Activated CD8-positive, alpha-beta T cell treated with anti-CD3 and anti-CD28 coated beads for 36 hours (primary cell): ENCODE measurements around the gene NSMCE1. TPM values are rescaled to one million over a fixed set of nuclear protein-coding genes. Genes with fewer than 3 reads are reported as not detected.

Experiments used
- ATAC-seq: fragments of 200-7000 bp; cut with Tn5 transposase; one replicate; pipeline ENCODE4 v1.10.0; 2021; ENCODE audit warnings: mild to moderate bottlenecking, moderate library complexity
- CTCF ChIA-PET: fragments of 350-600 bp; sonication (Branson Sonifier 250); formaldehyde crosslinking; loops from one replicate; lab custom pipeline; 2021; ENCODE audit warnings: antibody characterized with exemption; lab: Charles Lee
- POLR2A ChIA-PET: fragments of 350-600 bp; sonication (Branson Sonifier 250); formaldehyde crosslinking; loops from one replicate; lab custom pipeline; 2021; ENCODE audit warnings: antibody characterized with exemption; lab: Charles Lee
- DNase-seq: peaks from one replicate; pipeline ENCODE4 v3.0.0-alpha.2; 2020
- H3K27ac Mint-ChIP-seq: one replicate; pipeline ENCODE4 v1.8.0; 2021; ENCODE audit warnings: mild to moderate bottlenecking, mixed read lengths
- H3K27me3 Mint-ChIP-seq: one replicate; pipeline ENCODE4 v1.8.0; 2021; ENCODE audit warnings: mixed read lengths
- H3K36me3 Mint-ChIP-seq: one replicate; pipeline ENCODE4 v1.8.0; 2021; ENCODE audit warnings: low read depth, mixed read lengths
- H3K4me1 Mint-ChIP-seq: one replicate; pipeline ENCODE4 v1.8.0; 2021; ENCODE audit warnings: low read depth, mixed read lengths
- H3K4me3 Mint-ChIP-seq: one replicate; pipeline ENCODE4 v1.8.0; 2021; ENCODE audit warnings: mild to moderate bottlenecking, moderate library complexity, mixed read lengths
- H3K9me3 Mint-ChIP-seq: one replicate; pipeline ENCODE4 v1.8.0; 2021; ENCODE audit warnings: mixed read lengths
- intact Hi-C: fragments of 100-400 bp; cut with micrococcal nuclease; formaldehyde crosslinking; loops from one replicate; pipeline ENCODE4 v1.10.0; 2022
- total RNA-seq, 2 experiments: library from RNA; stranded (reverse); gene quantifications; one replicate each; pipeline ENCODE4 v1.2.3, GENCODE V29; 2021
- TF ChIP-seq, protein P1 (sequence below): fragments of 200-600 bp; IDR thresholded peaks from one replicate; pipeline ENCODE4 v1.8.0; 2022; ENCODE audit warnings: antibody characterized with exemption, mild to moderate bottlenecking

NSMCE1 gene
- total RNA-seq, 2 experiments from 2014 or later, result 150 to 156 TPM

GRCh38 chr16:27217256-27217655, 51.3 kb downstream of the NSMCE1 start:
- no peaks in the 10 kb centered on the region for H3K9me3 Mint-ChIP-seq
- peaks cover 3% of the 10 kb centered on the region for H3K4me1 Mint-ChIP-seq
- ATAC-seq (no peak), DNase-seq (no peak)
- intact Hi-C loops, result no loop called here
- TF ChIP-seq, protein P1, sequence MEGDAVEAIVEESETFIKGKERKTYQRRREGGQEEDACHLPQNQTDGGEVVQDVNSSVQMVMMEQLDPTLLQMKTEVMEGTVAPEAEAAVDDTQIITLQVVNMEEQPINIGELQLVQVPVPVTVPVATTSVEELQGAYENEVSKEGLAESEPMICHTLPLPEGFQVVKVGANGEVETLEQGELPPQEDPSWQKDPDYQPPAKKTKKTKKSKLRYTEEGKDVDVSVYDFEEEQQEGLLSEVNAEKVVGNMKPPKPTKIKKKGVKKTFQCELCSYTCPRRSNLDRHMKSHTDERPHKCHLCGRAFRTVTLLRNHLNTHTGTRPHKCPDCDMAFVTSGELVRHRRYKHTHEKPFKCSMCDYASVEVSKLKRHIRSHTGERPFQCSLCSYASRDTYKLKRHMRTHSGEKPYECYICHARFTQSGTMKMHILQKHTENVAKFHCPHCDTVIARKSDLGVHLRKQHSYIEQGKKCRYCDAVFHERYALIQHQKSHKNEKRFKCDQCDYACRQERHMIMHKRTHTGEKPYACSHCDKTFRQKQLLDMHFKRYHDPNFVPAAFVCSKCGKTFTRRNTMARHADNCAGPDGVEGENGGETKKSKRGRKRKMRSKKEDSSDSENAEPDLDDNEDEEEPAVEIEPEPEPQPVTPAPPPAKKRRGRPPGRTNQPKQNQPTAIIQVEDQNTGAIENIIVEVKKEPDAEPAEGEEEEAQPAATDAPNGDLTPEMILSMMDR, result no peak
- CTCF ChIA-PET, result interaction anchor here (1.2 to 1.4 kb wide), 2 partner anchors 18 to 38 kb away, joined by 3 read pairs; no protein-coding TSS in a partner anchor
- no peak overlapping the region for H3K27ac Mint-ChIP-seq
- POLR2A ChIA-PET, result interaction anchor here (0.9 to 1.4 kb wide), 2 partner anchors 13 to 66 kb away, joined by 3 to 5 read pairs; no protein-coding TSS in a partner anchor
- H3K36me3 Mint-ChIP-seq, result peaks cover 5% of the 10 kb centered on the region
- no peaks in the 10 kb centered on the region for H3K27me3 Mint-ChIP-seq
- H3K4me3 Mint-ChIP-seq, result no peak overlapping the region

DNA sequence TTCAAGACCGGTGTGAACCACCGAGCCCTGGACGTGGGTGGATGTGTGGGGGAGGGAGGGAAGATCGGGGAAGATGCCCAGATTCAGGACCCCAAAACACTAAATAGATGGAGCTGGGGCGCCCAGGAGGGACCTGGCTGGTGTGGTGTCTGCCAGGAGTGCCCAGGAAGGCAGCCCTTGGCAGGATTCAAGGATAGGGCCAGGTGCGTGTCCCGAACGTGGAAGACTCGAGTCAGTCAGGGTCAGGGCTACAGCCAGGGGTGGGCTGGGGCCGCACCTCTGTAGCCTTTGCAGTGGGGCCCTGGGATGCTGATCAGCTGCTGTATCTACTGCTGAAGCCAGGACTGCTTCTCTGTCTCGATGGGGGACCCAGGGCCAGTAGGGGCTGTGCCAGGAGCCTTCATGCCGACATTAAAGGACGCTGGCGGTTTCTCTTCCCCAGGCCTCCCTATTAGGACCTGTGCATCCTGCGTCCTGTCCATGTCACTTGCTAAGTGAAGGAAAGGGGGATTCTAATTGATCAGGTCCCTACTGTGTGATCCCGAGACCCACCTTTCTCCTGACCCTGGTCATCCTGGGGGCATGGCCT, 52.2 kb downstream of the NSMCE1 start:
- no peak overlapping the region for H3K27ac Mint-ChIP-seq
- intact Hi-C loops, result no loop called here

GRCh38 chr16:27215660-27216059, 52.9 kb downstream of the NSMCE1 start:
- Mint-ChIP-seq H3K9me3 (no peaks in the 10 kb centered on the region), H3K27me3 (no peaks in the 10 kb centered on the region), H3K4me3 (no peak overlapping the region), H3K36me3 (peaks cover 13% of the 10 kb centered on the region), H3K27ac (no peak overlapping the region), H3K4me1 (peaks cover 8% of the 10 kb centered on the region)
- intact Hi-C loops, result no loop called here
- ATAC-seq, result no peak
- DNase-seq, result no peak
- ChIA-PET CTCF (no interaction called here), POLR2A (interaction anchor here (0.6 kb wide), 1 partner anchor 94 kb away, joined by 3 read pairs; no protein-coding TSS in a partner anchor)
- TF ChIP-seq, protein P1, result no peak

More for the DNA sequence above, 52.2 kb downstream of the NSMCE1 start:
- DNase-seq, result no peak
- no peak for ATAC-seq
- Mint-ChIP-seq H3K27me3 (no peaks in the 10 kb centered on the region), H3K36me3 (peaks cover 9% of the 10 kb centered on the region), H3K4me3 (no peak overlapping the region), H3K4me1 (peaks cover 3% of the 10 kb centered on the region), H3K9me3 (no peaks in the 10 kb centered on the region)
- TF ChIP-seq, protein P1, result no peak
- CTCF ChIA-PET, result interaction anchor here (1.2 kb wide), 1 partner anchor 19 kb away, joined by 3 read pairs; no protein-coding TSS in a partner anchor
- POLR2A ChIA-PET, result interaction anchor here (1.4 kb wide), 1 partner anchor 12 kb away, joined by 5 read pairs; no protein-coding TSS in a partner anchor

- ATAC-seq, result no peak
Observed at GRCh38 chr16:27214084-27214961, 54.2 kb downstream of the NSMCE1 start.

More at GRCh38 chr16:27214084-27214961, 54.2 kb downstream of the NSMCE1 start:
- Mint-ChIP-seq H3K4me3 (no peak overlapping the region), H3K36me3 (peaks cover 16% of the 10 kb centered on the region), H3K27ac (no peak overlapping the region), H3K4me1 (peaks cover 8% of the 10 kb centered on the region), H3K27me3 (no peaks in the 10 kb centered on the region), H3K9me3 (no peaks in the 10 kb centered on the region)
- CTCF ChIA-PET, result interaction anchor here (1.3 to 2.2 kb wide), 2 partner anchors 20 to 35 kb away, joined by 3 to 10 read pairs; no protein-coding TSS in a partner anchor
- POLR2A ChIA-PET, result interaction anchor here (1.0 kb wide), 1 partner anchor 9 kb away, joined by 3 read pairs; no protein-coding TSS in a partner anchor
- TF ChIP-seq, protein P1, result no peak
- no peak for DNase-seq
- intact Hi-C loops, result no loop called here
